Ectodermal cell (in vitro differentiated cells): ENCODE data around the gene ADCY2. TPM values are rescaled to one million over a fixed set of nuclear protein-coding genes. Genes with fewer than 3 reads are reported as not detected.
A peak's percentile ranks its signal among the peaks of the same experiment; 100 is the strongest.

ENCODE experiments used
- H3K27ac ChIP-seq: 2 replicates; pipeline ENCODE4 v1.7.0; 2013; ENCODE audit warnings: mild to moderate bottlenecking, low read depth, low read length; ENCODE audit not compliant: insufficient read depth, poor library complexity, severe bottlenecking
- H3K27me3 ChIP-seq: 2 replicates; pipeline ENCODE4 v1.7.0; 2013; ENCODE audit warnings: mild to moderate bottlenecking, low read length; ENCODE audit not compliant: insufficient read depth, control insufficient read depth, poor library complexity, severe bottlenecking
- H3K36me3 ChIP-seq: one replicate; pipeline ENCODE4 v1.7.0; 2013; ENCODE audit warnings: low read length; ENCODE audit not compliant: control insufficient read depth, insufficient read depth
- H3K4me1 ChIP-seq: one replicate; pipeline ENCODE4 v1.7.0; 2013; ENCODE audit warnings: low read length; ENCODE audit not compliant: control insufficient read depth, insufficient read depth
- H3K4me3 ChIP-seq: 2 replicates; pipeline ENCODE4 v1.7.0; 2013; ENCODE audit warnings: low read depth, low read length, control low read depth; ENCODE audit not compliant: insufficient read depth
- H3K9me3 ChIP-seq: 2 replicates; pipeline ENCODE4 v1.7.0; 2013; ENCODE audit warnings: mild to moderate bottlenecking, low read length, moderate library complexity; ENCODE audit not compliant: control insufficient read depth
- WGBS, 2 experiments: methylation state at CpG; one replicate each; pipeline ENCODE4 v1.1.7; 2013; ENCODE audit warnings: missing lambda C conversion rate in 2 of 2; 5-methylcytosine and 5-hydroxymethylcytosine counted together
- polyA plus RNA-seq, 4 experiments: library from polyadenylated mRNA; stranded (reverse); fragments of 50-300 nt; gene quantifications; one replicate each; pipeline ENCODE4 v1.2.3, GENCODE V29; 2013

Gene ADCY2
- 4.2 TPM for polyA plus RNA-seq (2013, experiment 1 of 4)
- polyA plus RNA-seq (2013, experiment 2 of 4), result 3.4 TPM
- 4.9 TPM for polyA plus RNA-seq (2013, experiment 3 of 4)
- 8.6 TPM for polyA plus RNA-seq (2013, experiment 4 of 4)

GRCh38 chr5:7395947-7396712, at the start of gene ADCY2:
TSS of gene ADCY2 (plus strand) at chr5:7396138. CDS start at chr5:7396297, 159 bp downstream.
- Histone ChIP-seq H3K27me3 (peaks cover 53% of the 10 kb centered on the region), H3K4me3 (peak within 1 kb of the TSS; percentile 51), H3K4me1 (peaks cover 4% of the 10 kb centered on the region), H3K27ac (no peak within 1 kb of the TSS), H3K9me3 (no peaks in the 10 kb centered on the region), H3K36me3 (no peaks in the 10 kb centered on the region)
- WGBS, 2 experiments, result 0% methylated on average over 121 of the region's 121 CpGs

- Histone ChIP-seq H3K4me3 (no peak overlapping the region), H3K27me3 (no peaks in the 10 kb centered on the region), H3K36me3 (no peaks in the 10 kb centered on the region), H3K4me1 (peaks cover 20% of the 10 kb centered on the region), H3K27ac (peak overlapping the region; percentile 57), H3K9me3 (no peaks in the 10 kb centered on the region)
- 56 to 59% methylated on average over 5 to 6 of the region's 6 CpGs for WGBS, 2 experiments
Observed at GRCh38 chr5:7347377-7347776, 48.6 kb upstream of the ADCY2 start.

- Histone ChIP-seq H3K4me3 (no peak overlapping the region), H3K36me3 (no peaks in the 10 kb centered on the region), H3K27me3 (no peaks in the 10 kb centered on the region), H3K27ac (peak overlapping the region; percentile 33), H3K9me3 (no peaks in the 10 kb centered on the region), H3K4me1 (peaks cover 20% of the 10 kb centered on the region)
- 49 to 58% methylated on average over 8 of the region's 8 CpGs for WGBS, 2 experiments
Observed at GRCh38 chr5:7348168-7348854, 47.6 kb upstream of the ADCY2 start.

GRCh38 chr5:7361593-7361992, 34.3 kb upstream of the ADCY2 start:
- Histone ChIP-seq H3K27ac (no peak overlapping the region), H3K36me3 (no peaks in the 10 kb centered on the region), H3K9me3 (no peaks in the 10 kb centered on the region), H3K4me1 (no peaks in the 10 kb centered on the region), H3K27me3 (no peaks in the 10 kb centered on the region), H3K4me3 (no peak overlapping the region)
- WGBS, 2 experiments, result 88 to 89% methylated on average over 5 of the region's 5 CpGs

- 71 to 91% methylated on average over 2 of the region's 2 CpGs for WGBS, 2 experiments
- Histone ChIP-seq H3K4me1 (no peaks in the 10 kb centered on the region), H3K4me3 (no peak overlapping the region), H3K27me3 (no peaks in the 10 kb centered on the region), H3K36me3 (no peaks in the 10 kb centered on the region), H3K27ac (no peak overlapping the region), H3K9me3 (no peaks in the 10 kb centered on the region)
Observed at GRCh38 chr5:7363067-7363677, 32.8 kb upstream of the ADCY2 start.

- Histone ChIP-seq H3K9me3 (no peaks in the 10 kb centered on the region), H3K36me3 (no peaks in the 10 kb centered on the region), H3K4me3 (no peak overlapping the region), H3K27ac (no peak overlapping the region), H3K4me1 (no peaks in the 10 kb centered on the region), H3K27me3 (no peaks in the 10 kb centered on the region)
- WGBS, 2 experiments, result 68 to 78% methylated on average over 3 of the region's 3 CpGs
Observed at GRCh38 chr5:7364226-7364875, 31.6 kb upstream of the ADCY2 start.

GRCh38 chr5:7367780-7368179, 28.2 kb upstream of the ADCY2 start:
- WGBS, 2 experiments, result 86 to 95% methylated on average over 4 of the region's 4 CpGs
- no peak overlapping the region for H3K4me3 ChIP-seq
- no peak overlapping the region for H3K27ac ChIP-seq
- H3K9me3 ChIP-seq, result no peaks in the 10 kb centered on the region
- H3K36me3 ChIP-seq, result no peaks in the 10 kb centered on the region
- H3K4me1 ChIP-seq, result no peaks in the 10 kb centered on the region
- no peaks in the 10 kb centered on the region for H3K27me3 ChIP-seq

- Histone ChIP-seq H3K36me3 (no peaks in the 10 kb centered on the region), H3K4me1 (no peaks in the 10 kb centered on the region), H3K27me3 (no peaks in the 10 kb centered on the region), H3K27ac (no peak overlapping the region), H3K9me3 (no peaks in the 10 kb centered on the region), H3K4me3 (no peak overlapping the region)
- 91 to 100% methylated on average over 1 of the region's 1 CpG for WGBS, 2 experiments
Observed at GRCh38 chr5:7372399-7372798, 23.5 kb upstream of the ADCY2 start.

- Histone ChIP-seq H3K27me3 (no peaks in the 10 kb centered on the region), H3K27ac (no peak overlapping the region), H3K4me3 (no peak overlapping the region), H3K36me3 (no peaks in the 10 kb centered on the region), H3K4me1 (no peaks in the 10 kb centered on the region), H3K9me3 (no peaks in the 10 kb centered on the region)
- WGBS, 2 experiments, result 95 to 97% methylated on average over 4 of the region's 4 CpGs
Observed at GRCh38 chr5:7374186-7374585, 21.8 kb upstream of the ADCY2 start.

GRCh38 chr5:7375457-7375856, 20.5 kb upstream of the ADCY2 start:
- H3K27ac ChIP-seq, result no peak overlapping the region
- H3K4me3 ChIP-seq, result no peak overlapping the region
- no peaks in the 10 kb centered on the region for H3K36me3 ChIP-seq
- H3K27me3 ChIP-seq, result no peaks in the 10 kb centered on the region
- no peaks in the 10 kb centered on the region for H3K9me3 ChIP-seq
- H3K4me1 ChIP-seq, result no peaks in the 10 kb centered on the region
- 100% methylated on average over 3 of the region's 4 CpGs; no CpG with 5 or more reads in 1 of the 2 experiments for WGBS, 2 experiments
